Measurements from ENCODE around the gene OGFR.

DNA sequence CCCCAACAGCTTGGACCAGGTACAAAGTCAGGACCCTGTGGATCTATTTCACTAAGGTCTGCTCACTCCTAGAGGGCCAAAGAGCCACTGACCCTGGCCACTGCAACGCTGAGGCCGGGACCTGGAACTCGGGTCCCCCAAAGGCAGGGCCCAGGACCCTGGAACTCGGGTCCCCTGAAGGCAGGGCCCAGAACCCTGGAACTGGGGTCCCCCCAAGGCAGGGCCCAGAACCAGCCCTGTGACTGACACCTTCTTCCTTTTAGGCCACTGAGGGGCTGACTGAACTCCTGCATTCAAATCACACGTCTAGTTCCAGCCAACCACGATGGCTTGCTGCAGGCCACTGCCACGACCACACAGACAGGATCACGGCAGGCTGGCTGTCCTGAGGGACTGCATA, 47.6 kb downstream of the OGFR start:
- TF ChIP-seq EZH2 (IDR thresholded peaks at IDR 0.05; ENCODE audit: low read depth) = no peak
- TF ChIP-seq, protein P1, sequence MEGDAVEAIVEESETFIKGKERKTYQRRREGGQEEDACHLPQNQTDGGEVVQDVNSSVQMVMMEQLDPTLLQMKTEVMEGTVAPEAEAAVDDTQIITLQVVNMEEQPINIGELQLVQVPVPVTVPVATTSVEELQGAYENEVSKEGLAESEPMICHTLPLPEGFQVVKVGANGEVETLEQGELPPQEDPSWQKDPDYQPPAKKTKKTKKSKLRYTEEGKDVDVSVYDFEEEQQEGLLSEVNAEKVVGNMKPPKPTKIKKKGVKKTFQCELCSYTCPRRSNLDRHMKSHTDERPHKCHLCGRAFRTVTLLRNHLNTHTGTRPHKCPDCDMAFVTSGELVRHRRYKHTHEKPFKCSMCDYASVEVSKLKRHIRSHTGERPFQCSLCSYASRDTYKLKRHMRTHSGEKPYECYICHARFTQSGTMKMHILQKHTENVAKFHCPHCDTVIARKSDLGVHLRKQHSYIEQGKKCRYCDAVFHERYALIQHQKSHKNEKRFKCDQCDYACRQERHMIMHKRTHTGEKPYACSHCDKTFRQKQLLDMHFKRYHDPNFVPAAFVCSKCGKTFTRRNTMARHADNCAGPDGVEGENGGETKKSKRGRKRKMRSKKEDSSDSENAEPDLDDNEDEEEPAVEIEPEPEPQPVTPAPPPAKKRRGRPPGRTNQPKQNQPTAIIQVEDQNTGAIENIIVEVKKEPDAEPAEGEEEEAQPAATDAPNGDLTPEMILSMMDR (conservative IDR thresholded peaks at IDR 0.05) = no peak
